Bone marrow (tissue), 2 donors: ENCODE measurements around the gene ABO.
"Not testable (repeated sequence)": the region's sequence is repeated elsewhere in the genome, so short reads cannot be mapped to it uniquely, and the experiment has no call there.

Experiments used
- DNase-seq, 2 donors: peaks; one replicate each; lab custom pipeline; 2025; lab: John Stamatoyannopoulos, UW

ABO gene

DNA sequence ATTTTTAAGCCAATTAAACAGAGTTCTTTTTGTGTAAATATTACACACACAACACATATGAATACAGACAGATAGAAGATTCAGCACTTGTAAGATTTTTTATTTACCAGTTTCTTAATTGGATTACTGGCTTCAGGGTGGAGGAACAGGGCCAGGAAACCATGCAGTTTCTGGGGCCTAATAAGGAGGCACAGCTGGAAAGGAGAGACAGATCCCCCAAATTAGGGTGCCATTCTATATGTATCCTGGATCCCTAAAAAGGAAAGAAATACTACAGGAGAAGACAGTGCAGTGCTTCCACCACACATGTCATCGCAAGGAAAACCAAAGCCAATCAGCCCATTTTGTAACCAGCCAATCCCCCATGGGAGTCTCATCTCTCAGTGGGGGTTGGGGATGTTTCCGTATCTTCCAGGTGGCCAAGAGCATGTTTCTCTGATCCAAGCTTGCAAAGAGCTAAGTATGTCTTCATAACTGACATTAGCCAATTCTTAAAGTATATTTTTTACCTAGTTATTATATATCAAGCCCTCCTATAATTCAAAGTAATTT, 15.8 kb upstream of the ABO start:
- no peak for DNase-seq

DNA sequence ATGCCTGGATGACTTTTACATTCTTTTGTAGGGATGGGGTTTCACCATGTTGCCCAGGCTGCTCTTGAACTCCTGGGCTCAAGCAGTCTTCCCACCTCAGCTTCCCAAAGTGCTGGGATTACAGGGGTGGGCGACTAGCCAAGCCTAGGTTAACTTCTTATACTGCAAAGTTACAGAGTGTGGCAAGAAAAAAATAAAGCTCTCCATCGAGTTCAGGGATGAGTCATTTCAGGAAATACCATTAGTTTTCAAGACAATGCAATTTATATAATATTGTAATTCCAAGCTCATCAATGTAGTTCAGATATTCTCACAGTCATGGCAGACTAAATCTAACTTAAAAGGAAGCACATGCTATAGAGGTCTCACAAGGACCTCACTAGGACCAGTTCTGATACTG, 11.5 kb upstream of the ABO start:
- DNase-seq, result no peak

DNA sequence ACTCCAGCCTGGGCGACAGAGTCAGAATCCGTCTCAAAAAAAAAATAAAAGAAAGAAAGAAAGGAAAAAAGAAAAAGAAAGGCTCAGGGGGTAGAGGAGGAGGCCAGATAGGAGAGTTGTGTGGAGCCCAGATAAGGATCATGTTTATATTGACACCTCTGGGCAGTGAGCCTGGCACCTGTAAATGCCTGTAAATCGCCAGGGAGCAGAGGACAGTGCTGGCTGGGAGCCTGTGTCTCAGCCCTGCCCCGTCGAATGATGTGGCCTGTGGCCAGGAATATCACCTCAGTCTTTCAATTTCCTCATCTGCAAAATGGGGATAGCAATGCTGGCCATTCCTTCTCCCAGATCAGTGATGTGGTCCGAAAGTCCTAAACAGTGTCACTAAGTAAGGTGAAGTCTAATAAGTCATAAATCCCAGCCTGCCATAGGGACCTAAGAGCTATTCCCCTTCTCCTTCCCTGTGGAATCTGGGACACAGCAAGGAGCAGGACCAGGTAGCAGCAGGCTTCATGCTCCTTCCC, 10.3 kb upstream of the ABO start:
- no peak for DNase-seq

DNA sequence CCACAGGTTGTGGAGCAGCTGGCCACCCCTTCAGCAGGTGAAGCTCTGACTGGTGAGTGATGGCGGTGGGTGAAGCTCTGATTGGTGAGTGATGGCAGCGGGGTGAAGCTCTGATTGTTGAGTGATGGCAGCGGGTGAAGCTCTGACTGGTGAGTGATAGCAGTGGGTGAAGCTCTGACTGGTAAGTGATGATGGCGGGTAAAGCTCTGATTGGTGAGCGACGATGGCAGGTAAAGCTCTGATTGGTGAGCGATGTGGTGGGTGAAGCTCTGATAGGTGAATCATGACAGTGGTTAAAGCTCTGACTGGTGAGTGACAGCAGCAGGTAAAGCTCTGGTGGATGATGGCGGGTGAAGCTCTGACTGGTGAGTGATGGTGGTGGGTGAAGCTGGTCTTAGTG, 9.4 kb upstream of the ABO start:
- DNase-seq, result no peak

DNA sequence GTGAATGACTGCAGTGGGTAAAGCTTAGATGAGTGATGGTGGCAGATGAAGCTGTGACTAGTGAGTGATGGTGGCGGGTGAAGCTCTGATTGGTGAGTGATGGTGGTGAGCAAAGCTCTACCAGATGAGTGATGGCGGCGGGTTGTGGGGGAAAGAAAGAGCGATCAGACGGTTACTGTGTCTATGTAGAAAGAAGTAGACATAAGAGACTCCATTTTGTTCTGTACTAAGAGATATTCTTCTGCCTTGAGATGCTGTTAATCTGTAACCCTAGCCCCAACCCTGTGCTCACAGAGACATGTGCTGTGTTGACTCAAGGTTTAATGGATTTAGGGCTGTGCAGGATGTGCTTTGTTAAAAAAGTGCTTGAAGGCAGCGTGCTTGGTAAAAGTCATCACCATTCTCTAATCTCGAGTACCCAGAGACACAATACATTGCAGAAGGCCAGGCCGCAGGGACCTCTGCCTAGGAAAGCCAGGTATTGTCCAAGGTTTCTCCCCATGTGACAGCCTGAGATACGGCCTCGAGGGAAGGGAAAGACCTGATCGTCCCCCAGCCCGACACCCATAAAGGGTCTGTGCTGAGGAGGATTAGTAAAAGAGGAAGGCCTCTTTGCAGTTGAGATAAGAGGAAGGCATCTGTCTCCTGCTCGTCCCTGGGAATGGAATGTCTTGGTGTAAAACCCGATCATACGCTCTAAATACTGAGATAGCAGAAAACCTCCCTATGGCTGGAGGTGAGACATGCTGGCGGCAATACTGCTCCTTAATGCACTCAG, 8.4 kb upstream of the ABO start:
- DNase-seq, result not testable (repeated sequence)

GRCh38 chr9:133282464-133283238, 7.7 kb upstream of the ABO start:
- no peak for DNase-seq

- no peak for DNase-seq
These were observed 5.4 kb upstream of the ABO start for GRCh38 chr9:133280392-133280791.

- no peak for DNase-seq
These were observed 3.4 kb upstream of the ABO start for GRCh38 chr9:133278161-133279114.

GRCh38 chr9:133277467-133277866, 2.5 kb upstream of the ABO start:
- DNase-seq, result no peak

GRCh38 chr9:133276923-133277322, 1.9 kb upstream of the ABO start:
- DNase-seq, result no peak

DNA sequence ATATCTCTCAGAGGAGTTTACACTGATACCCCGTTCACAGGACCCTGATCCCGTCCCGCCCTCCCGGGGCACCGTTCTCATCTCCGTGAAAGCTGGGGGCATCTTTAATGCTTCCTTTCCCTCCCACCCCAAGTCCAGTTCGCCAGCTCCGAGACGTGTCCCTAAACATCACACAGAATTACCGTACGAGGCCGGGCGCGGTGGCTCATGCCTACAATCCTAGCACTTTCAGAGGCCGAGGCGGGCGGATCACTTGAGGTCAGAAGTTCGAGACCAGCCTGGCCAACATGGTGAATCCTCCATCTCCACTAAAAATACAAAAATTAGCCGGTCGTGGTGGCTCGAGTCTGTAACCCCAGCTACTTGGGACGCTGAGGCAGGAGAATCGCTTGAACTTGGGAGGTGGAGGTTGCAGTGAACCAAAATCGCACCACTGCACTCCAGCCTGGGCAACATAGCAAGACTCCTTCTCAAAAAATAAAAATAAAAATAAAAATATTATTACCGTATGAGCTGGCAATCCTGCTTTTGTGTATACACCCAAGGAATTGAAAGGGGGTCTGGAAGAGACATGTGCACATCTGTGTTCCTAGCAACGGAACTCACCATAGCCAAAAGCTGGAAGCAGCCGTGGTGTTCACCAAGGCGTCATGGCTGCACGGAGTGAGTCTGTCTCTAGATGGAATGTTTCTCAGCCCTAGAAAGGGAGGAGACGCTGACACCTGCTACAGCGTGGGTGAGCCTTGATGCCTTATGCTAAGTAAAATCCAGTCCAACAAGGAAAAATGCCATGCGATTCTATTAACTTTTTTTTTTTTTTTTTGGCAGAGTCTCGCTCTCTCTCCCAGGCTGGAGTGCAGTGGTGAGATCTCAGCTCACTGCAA, 1.2 kb upstream of the ABO start:
- no peak for DNase-seq

GRCh38 chr9:133274236-133275104, 531 bp downstream of the ABO start:
- no peak for DNase-seq

DNA sequence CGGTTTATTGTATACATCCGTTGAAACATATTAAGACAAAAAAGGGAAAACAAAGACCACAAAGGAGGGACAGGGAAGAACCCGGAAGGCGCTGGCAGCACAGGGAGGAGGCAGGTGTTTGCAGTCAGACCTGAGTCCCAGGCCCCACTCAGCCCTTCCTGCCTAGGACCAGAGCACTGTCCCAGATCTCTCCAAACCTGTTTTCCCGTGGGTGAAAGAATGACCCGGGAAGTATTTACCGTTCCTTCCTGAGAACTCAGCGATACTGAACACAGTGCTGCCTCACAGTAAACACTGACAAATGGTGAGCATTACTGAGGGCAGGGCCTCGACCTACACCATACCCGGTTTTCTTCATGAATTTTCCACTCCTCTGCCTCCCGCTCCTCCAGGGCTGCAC, 1.2 kb downstream of the ABO start:
- no peak for DNase-seq

DNA sequence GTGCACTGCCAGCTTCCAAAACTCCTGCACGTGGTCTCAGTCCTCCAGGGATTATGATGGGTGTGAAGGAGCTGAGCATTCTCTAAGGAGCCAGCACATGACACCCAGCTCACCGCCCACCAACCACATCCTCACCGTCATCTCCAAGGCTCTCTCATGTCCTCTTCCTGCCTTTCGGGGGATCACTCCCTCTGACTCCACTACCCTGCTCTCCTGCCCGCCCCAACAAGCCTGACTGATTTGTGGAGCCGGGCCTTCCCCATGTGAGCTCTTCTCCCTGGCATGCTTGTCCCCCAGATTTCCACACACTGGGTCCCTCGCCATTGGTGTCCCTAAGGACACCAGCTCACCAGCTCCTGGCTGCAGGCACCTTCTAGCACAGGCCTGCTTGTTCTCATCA, 1.9 kb downstream of the ABO start:
- DNase-seq, result peak in 1 of 2 donors; percentile 52

GRCh38 chr9:133269537-133270362, 5.3 kb downstream of the ABO start:
- no peak for DNase-seq

GRCh38 chr9:133269136-133269535, 5.9 kb downstream of the ABO start:
- not testable (repeated sequence) for DNase-seq

- DNase-seq, result no peak
These were observed 6.5 kb downstream of the ABO start for GRCh38 chr9:133268335-133269056.

DNA sequence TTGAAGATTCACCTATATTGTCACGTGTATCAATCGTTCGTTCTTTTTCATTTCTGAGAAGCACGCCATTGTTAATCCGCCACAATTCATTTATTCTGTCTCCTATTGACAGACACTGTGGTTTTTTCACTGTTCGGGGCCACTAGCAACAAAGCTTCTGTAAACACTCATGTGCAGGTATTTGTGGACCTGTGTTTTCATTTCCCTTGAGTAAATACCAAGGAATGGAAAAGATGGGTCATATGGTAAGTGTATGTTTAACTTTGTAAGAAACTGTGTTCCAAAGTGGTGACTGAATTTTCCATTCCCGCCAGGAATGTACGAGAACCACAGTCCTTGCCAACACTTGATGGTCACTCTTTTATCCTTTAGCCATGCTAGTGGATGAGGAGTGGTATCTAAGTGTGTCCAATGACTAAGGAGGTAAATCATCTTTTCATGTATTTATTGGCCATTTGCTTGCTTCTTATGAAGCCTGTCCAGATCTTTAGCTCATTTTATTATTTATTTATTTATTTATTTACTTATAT, 10.7 kb downstream of the ABO start:
- DNase-seq, result no peak
